GM11168 (cell line): ENCODE data around the gene ALCAM.

ENCODE experiments used
- in situ Hi-C: fragments of 300-500 bp; cut with MboI; formaldehyde crosslinking; loops from one replicate; pipeline ENCODE4 v1.12.0; 2022; ENCODE audit warnings: low sequenced_read_pairs; ENCODE audit not compliant: unreplicated experiment

ALCAM gene

DNA sequence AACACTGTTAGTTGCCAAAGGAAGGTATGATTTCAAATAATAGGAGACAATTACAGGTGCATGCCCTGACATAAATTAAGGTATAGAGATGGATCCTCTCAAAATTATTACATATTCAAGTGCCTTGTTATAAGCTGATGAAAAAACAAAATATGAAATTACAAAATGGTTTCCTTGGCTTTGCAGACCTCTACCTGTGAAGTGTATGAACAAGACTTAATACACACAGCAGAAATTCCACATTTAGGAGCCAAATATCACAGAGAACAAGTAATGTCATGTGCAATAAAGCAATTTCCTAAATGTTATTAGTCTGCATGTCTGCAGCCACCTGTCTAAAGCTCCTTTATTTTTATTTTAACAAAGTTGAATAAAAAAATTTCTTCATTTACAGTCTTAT lies 151.5 kb downstream of the ALCAM start:
- in situ Hi-C loops, result no loop called here

DNA sequence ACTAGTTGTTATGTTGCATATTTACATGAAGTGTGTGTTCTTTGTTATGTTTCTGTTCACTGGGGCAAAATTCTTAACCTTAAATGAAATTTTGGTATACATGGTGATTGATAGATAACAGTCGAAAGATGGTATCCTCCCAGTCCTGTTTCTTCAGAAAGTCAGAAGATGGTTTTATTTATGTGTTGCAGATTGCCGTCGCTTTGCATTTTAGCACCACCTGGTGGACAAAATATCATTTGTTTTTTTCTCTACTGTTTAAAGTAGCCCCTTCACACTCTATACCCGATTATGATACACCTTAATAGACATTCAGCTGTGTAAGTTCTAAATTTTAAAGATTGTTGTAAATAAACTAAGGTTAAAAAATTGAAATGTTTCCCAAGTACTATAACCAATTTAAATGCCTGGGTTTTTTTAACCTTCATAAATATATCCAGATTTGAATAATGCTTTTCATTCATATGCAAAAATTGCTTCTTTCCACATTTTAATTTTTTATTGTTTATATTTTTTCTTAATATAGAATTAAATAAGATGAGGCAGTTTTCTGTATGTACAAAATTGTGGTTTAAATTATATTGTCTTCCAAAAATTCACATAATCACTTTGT lies 152.2 kb downstream of the ALCAM start:
- in situ Hi-C loops, result no loop called here

DNA sequence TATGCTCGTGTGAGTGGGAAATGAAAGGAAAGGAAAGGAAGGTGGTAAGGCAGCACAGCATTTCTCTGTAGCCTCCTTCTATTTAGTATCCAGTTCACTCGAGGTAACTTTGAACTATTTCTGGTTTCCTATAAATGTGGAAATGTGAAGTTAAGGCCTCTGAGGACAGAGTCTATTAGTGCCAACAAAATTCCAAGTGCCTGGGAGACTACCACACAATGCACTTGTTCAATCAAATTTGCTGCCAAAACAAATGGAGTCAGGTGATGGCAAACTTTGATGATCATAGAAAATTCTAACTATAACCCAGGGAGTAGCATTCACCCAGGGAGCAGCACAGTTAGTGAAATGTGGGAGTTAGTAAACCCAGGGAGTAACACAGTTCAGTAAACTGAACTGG lies 155.1 kb downstream of the ALCAM start:
- in situ Hi-C loops, result no loop called here

DNA sequence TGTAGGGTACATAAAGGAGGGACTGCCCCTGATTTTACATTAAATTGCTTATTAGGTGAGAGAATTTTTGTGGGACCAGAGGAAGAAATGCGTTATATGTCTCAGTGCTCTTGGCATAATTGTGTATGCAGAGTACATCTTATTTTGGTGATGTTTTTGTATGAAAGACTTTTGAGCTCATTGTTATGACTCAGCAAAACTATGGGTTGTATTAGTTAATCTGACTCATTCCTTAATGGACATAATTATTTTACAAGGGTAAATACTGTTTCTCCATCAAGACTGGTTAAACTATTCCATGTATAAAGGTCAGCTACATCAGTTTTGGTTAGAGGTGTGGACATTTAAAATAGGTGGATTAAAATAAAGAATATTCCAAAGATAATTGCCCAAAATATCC lies 156.8 kb downstream of the ALCAM start:
- in situ Hi-C loops, result no loop called here

DNA sequence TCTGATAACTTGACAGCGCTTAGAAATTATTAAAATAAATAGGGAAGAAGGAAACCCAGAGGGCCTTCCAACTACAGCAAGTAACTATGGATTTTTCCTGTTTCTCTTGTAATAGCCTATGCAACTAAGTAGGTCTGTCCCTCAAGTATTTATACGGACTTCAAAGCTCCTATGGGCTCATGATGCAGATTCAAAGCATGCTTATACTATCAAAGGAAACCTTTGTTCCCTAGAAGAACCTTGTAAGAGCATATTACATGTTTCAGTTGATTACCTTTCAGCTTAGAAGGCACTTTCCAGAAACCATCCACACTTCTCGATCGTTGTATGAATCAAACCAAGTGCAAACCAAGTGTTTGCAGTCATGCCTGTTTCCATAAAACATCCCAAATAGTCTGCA lies 158.8 kb downstream of the ALCAM start:
- in situ Hi-C loops, result no loop called here

DNA sequence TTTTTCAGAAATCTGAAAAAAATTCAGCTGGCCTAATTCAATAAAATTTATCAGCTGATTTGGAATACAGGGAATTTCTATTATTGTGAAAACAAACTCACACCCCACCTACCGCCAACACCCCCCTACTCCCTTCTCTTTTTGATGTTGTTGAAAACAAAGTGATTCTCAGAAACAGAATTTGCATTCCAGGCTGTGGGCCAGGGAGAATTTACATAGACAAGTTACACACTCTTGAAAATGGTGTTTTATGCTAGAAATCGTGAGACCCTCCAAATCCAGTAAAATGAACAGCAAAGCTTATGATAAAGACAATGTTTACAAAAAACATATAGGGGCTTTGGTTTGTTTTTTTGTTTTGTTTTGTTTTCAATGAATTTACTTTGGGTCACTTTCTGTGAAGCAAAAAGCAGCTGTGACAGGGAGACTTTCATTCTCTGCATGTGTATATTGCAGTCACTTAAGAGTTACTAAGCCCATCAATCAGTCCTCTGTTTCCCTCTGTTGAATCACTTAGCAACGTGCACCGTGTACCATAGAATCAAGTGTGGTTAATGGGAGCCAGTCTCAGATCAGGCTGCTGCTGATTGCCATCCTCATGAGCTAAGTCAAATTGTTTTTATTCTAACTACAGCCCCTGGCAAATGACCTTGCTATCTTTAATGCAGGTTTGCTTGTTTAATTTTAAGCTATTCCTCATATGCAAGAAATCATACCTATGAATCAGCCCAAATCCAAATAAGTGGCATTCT lies 159.8 kb downstream of the ALCAM start:
- in situ Hi-C loops, result no loop called here

DNA sequence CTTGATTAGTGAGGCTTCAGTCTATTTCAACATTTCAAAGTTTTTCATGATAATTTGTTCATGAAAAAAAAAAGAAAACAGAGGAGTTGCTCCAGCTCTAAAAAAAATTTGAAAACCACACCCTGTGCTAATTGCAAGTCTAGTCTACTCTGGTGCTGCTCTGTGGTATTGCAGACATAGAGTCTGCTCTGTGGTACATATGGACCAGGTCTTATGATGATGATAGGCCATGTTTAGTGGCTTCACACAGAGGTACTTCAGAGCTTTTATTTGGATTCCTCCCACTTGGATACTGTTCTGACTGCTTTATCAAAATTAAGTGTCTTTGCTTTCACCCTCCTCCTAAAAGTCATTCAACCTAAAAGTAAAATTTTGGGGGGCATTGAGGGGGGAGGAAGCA lies 160.8 kb downstream of the ALCAM start:
- in situ Hi-C loops, result no loop called here

DNA sequence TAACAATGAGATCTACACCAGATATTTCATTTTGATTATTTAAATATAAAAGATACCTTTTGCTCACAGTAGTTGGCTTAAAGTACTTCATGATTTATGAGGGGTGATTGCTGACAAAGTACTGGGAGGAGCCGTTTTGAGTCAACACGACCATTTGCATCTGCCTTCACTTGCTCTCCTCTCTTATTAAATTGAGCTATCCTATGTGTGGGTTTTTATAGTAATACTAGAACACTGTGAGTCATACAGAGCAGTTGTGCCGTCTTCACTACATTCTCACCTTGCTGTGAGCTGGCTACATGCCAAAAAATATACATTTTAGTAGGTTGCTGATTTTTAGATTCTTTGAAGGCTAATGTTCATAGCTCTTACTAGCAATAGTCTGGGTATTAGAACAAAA lies 161.2 kb downstream of the ALCAM start:
- in situ Hi-C loops, result no loop called here

DNA sequence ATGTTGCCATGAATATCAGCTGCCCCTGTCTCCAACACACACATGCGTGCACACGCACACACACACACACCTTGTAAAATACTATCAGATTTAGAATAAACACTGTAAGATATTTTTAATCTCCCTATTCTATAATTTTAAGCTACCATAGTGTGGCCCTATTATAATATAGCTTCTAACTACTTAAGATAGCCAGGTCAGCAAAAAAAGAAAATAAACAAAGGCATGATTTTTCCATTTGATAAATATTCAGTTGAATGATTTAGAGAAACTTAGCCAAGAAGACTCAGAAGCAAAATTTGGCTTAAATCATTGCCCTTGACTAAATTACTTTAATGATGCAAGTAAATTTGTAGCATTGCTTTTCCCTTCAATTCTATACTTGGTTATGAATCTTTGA lies 162.2 kb downstream of the ALCAM start:
- in situ Hi-C loops, result no loop called here

DNA sequence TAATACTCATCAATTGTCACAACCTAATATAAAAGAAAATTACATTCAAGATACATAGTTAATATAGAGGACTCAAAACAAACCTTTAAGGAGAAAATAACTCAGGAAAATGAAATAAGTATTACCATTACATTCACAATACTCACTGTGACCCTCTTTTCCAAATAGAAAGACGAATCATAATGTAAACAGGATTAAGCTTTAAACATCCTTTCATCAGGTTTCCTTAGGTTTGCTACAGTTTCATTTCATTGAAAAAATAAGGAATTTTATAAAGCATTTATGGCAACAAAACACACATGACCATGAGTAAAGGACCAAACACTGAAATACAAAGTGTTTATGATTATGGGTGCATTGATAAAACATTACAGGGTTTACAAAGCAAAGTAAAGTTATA lies 162.7 kb downstream of the ALCAM start:
- in situ Hi-C loops, result no loop called here

DNA sequence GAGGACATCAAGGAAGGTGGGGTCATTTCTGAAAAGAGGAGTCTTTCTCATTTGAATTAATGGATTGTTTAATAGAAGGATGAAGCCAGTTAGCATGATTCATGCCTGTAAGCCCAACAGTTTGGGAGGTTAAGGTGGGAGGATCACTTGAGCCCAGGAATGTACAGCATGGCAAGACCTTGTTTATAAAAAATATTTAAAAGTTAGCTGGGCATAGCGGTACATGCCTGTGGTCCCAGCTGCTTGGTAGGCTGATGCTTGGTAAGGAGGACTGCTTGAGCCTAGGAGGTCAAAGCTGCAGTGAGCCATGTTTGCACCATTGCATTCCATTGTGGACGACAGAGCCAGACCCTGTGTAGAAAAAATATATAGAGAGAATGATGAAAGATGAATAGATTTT lies 165.5 kb downstream of the ALCAM start:
- in situ Hi-C loops, result no loop called here

DNA sequence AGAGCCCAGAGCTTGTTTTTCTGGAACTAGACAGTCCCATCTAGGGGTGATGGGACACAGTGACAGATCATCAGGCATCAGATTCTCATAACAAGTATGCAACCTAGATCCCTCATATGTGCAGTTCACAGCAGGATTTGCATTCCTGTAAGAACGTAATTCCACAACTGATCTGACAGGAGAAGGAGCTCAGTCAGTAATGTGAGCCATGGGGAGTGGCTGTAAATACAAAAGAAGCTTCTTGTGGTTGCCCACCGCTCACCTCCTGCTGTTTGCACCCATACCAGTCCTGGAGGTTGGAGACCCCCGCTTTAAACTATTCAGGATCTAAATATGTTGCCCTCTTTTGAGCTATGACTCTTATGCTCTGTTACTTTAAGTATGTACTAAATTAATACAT lies 167.3 kb downstream of the ALCAM start:
- in situ Hi-C loops, result no loop called here

DNA sequence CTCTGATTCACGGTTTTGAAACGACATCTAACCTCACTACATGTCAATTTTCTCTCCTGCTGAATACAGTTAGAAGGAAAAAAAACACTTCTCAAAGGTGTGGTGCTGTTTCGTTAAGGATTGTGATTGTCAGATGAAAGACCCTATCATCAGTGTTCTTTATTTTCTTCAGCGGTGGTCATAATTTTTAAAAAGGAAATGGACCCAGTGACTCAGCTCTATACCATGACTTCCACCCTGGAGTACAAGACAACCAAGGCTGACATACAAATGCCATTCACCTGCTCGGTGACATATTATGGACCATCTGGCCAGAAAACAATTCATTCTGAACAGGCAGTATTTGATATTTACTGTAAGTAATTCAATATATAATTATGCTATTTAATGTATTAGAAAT lies 167.8 kb downstream of the ALCAM start:
- in situ Hi-C loops, result no loop called here

DNA sequence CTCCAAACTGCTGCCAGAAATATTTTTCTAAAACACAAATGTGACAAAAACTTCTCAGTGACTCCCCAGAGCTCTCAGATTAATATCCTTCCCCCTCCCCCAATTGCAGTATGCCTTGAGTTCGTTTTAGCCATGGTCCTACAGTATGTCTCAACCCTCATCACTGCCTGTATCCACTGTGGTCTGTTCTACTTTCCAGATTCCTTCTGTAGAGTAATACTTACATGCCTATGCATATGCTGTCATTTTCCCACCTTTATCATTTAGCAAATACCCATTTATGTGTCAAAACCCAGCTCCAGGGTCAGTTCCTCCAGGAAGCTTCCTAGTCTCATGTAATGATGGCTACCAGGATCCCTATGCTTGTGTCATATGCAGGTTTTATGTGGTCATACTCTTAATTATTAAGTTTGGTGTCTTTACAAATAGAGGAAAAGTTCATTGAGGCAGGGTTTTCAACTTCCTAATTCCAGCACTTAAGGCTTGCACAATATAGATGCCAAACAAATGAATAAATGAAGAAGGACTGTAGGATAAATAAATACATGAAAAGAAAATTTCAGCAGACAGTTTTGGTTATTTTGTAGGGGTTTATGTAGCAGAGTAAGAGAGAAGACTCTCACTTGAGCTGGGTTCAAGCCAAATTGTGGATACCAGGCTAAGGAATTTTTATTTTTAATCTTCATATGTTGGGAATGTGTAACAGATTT lies 170.8 kb downstream of the ALCAM start:
- in situ Hi-C loops, result no loop called here

DNA sequence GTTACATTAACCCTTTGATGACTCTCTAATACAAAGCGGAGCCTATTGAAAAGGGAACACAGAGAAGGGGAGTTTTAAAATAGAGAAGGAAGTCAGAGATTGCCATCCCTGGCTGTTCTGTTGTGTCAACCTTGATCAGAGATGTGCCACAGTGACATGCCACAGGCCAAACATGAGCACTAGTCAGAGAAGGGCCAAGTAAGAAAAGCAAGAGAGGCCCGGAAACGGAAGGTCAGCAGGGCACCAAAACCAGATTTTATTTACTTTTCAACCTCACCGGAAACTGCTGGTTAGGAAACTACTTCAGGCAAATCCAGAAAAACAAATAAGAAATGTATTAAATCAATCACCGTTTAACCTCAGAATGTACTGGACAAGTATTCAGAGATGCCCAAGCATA lies 171.8 kb downstream of the ALCAM start:
- in situ Hi-C loops, result no loop called here

DNA sequence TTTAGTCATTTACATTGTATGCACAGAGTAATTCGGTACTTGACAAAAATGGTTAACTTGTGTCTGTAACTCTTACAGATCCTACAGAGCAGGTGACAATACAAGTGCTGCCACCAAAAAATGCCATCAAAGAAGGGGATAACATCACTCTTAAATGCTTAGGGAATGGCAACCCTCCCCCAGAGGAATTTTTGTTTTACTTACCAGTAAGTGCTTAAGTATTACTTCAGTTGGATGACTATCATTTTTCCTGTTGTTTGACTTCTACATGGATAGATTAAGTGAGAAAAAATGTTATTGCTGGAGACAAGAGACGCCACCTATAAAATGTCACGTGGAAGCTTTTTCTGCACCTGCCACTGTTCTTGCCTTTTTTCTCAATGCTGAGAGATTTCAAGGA lies 173.2 kb downstream of the ALCAM start:
- in situ Hi-C loops, result no loop called here

DNA sequence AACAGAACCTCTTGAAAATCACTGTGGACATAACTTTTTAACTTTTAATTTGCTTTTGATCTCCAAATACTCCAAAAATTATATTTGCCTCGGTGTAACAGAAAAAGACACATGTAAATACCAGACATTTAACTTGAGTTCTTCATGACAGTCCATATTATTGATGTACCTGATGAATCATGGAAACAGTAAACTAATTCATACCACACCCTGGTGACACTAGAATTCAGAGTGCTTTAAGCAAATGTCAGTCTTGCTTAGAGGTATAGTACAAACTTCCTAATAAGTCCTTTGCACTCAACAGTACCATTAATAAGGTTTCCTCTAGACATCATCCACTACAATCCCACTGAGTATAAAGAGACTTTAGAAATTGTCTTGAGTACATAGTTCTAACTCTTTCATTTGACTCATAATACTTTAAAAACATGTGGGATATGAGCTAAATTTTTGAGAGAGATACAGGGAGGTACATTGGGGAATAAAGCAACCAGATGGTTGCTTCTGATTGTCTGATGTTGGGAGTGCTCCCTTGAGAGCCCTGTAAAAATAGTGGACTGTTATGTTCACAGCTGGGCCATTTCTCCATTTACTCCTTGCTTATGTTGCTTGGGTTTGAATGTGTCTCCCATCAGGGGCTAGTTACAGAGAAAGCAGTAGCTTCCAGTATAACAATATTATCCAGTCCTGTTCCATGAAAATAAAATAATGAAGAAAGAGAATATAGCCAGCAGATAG lies 175.7 kb downstream of the ALCAM start:
- in situ Hi-C loops, result no loop called here

DNA sequence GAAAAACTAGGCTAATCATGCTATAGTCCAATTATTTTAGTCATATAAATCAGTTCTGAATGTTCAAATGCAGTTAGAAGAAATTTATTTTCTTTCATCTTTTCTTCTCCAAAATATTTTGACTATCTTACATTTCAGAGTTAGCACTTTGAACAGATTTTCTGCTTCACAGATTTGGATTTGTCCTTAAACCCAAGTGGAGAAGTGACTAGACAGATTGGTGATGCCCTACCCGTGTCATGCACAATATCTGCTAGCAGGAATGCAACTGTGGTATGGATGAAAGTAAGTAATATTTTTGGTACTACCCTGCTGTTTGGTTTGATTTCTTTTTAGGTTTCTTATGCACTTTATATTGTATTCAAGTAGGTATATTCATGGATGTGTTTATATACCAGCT lies 178.3 kb downstream of the ALCAM start:
- in situ Hi-C loops, result no loop called here

DNA sequence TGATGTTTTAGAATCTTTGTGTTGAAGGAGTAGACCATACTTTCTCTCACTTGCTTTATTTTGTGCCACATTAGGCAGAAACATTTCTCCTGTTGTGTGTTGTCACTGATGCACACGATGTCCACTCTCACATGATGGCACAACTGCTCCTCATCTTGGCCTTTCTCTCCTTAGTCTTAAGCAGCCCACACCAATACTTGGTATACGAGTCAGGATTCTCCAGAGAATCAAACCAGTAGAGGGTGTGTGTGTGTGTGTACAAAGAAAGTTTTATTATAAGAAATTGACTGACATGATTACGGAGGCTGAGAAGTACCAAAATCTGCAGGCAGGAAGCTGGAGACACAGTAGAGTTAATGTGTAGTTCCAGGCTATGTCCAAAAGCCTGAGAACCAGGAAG lies 187.1 kb downstream of the ALCAM start:
- in situ Hi-C loops, result no loop called here

DNA sequence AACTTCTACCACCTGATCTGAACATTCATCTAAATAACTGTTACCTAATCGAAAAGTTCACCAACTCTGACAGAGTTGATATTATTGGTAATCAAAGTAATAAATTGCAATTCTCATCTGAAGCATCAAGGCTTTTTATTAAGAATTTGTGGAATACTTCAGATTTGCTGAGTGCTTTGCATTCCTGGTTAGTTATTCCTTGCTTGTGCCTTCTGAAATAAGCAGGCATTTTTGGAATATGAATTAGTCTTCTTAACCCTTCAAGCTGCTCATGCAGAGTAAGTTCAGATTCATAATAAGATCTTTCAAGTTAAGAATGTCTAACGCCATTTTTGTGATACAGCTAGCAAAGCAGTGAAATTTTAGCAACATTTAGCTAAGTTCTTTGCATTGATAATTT lies 188.5 kb downstream of the ALCAM start:
- in situ Hi-C loops, result no loop called here

DNA sequence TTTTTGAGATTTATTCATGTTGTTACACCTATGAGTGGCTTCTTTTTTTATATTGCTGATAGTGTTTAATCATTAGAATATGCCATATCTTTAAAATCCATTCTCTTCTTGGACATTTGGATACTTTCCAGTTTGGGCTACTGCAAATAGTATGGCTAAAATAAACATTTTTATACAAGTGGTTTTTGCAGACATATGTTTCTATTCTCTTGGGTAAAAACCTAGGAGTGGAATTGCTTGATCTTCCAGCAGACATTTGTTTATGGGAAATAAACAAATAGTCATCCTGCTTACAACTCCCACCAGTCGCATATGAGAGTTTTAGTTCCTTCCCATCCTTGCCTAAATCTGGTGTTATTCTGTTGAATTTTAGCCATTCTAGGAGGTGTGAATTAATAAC lies 193.1 kb downstream of the ALCAM start:
- in situ Hi-C loops, result no loop called here
